ENCODE measurements around the gene GABRE.

Gene GABRE

DNA sequence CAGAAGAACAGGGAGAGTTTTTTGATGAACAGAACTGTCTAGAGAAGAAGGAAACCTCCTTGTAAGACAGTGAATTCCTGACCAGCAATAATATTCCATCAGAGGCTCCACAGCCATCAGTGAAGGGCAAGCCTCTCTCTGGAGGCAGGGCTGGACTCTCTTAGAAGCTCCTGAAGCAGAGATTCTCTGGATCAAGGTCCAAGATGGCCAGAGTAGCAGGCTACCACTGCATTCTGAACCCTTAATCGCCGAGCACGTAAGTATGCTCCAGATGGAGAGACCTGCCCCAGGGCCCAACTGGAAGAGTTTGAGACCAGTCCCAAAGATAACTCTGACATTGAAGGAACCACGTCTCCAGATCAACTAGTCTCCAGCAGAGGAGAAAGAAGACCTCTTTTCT lies 16.4 kb downstream of the GABRE start:
- Histone ChIP-seq H3K36me3 (ENCODE audit: insufficient read depth, low read length) (no peaks in the 10 kb centered on the region), H2AFZ (ENCODE audit: low read length) (no peak overlapping the region), H3K9me2 (replicated peaks; ENCODE audit: low read depth, low read length) (no peaks in the 10 kb centered on the region), H3F3A (ENCODE audit: low read depth) (no peaks in the 10 kb centered on the region), H3K9ac (ENCODE audit: low read depth, low read length, poor library complexity, severe bottlenecking) (no peak overlapping the region), H3K9me3 (ENCODE audit: insufficient read depth, low read depth, low read length) (no peaks in the 10 kb centered on the region), H3K79me2 (ENCODE audit: insufficient read depth, low read length) (no peaks in the 10 kb centered on the region), H3K4me1 (ENCODE audit: insufficient read depth, low read length, poor library complexity, severe bottlenecking) (no peaks in the 10 kb centered on the region), H3K27me3 (ENCODE audit: insufficient read depth, low read length, poor library complexity, severe bottlenecking) (no peaks in the 10 kb centered on the region), H3K4me3 (ENCODE audit: low read length, poor library complexity, severe bottlenecking) (no peak overlapping the region), H4K20me1 (ENCODE audit: insufficient read depth, low read length, poor library complexity, severe bottlenecking) (no peaks in the 10 kb centered on the region), H3K4me2 (ENCODE audit: low read depth, low read length, poor library complexity, severe bottlenecking) (no peak overlapping the region)
- TF ChIP-seq EZH2phosphoT487 (IDR thresholded peaks at IDR 0.05; ENCODE audit: borderline replicate concordance) = no peak
- TF ChIP-seq, protein P1, sequence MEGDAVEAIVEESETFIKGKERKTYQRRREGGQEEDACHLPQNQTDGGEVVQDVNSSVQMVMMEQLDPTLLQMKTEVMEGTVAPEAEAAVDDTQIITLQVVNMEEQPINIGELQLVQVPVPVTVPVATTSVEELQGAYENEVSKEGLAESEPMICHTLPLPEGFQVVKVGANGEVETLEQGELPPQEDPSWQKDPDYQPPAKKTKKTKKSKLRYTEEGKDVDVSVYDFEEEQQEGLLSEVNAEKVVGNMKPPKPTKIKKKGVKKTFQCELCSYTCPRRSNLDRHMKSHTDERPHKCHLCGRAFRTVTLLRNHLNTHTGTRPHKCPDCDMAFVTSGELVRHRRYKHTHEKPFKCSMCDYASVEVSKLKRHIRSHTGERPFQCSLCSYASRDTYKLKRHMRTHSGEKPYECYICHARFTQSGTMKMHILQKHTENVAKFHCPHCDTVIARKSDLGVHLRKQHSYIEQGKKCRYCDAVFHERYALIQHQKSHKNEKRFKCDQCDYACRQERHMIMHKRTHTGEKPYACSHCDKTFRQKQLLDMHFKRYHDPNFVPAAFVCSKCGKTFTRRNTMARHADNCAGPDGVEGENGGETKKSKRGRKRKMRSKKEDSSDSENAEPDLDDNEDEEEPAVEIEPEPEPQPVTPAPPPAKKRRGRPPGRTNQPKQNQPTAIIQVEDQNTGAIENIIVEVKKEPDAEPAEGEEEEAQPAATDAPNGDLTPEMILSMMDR (conservative IDR thresholded peaks at IDR 0.05; ENCODE audit: low read length) = no peak

DNA sequence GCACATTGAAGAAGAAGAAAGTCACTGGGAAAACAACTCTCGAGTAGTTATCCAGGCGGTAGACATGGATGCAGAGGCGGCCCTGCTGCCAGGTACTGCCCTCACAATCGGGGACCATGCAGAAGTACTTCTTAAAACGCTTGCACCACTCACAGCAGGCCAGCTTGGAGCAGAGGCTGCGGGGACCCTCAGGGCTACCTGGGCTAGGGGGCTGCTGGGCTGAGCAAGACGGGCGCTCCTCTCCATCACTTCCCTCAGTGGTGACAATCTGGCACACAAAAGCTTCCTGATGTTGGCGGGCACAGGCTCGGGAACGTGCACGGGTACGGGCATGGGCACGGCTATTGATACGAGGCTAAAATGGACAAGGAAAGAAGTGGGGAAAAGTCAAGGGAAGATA lies 19.7 kb downstream of the GABRE start:
- Histone ChIP-seq H3K27me3 (ENCODE audit: insufficient read depth, low read length, poor library complexity, severe bottlenecking) (no peaks in the 10 kb centered on the region), H4K20me1 (ENCODE audit: insufficient read depth, low read length, poor library complexity, severe bottlenecking) (no peaks in the 10 kb centered on the region), H2AFZ (ENCODE audit: low read length) (no peak overlapping the region), H3K36me3 (ENCODE audit: insufficient read depth, low read length) (no peaks in the 10 kb centered on the region), H3K9me2 (replicated peaks; ENCODE audit: low read depth, low read length) (no peaks in the 10 kb centered on the region), H3K4me3 (ENCODE audit: low read length, poor library complexity, severe bottlenecking) (no peak overlapping the region), H3K9me3 (ENCODE audit: insufficient read depth, low read depth, low read length) (no peaks in the 10 kb centered on the region), H3K79me2 (ENCODE audit: insufficient read depth, low read length) (no peaks in the 10 kb centered on the region), H3K4me2 (ENCODE audit: low read depth, low read length, poor library complexity, severe bottlenecking) (no peak overlapping the region), H3F3A (ENCODE audit: low read depth) (no peaks in the 10 kb centered on the region), H3K4me1 (ENCODE audit: insufficient read depth, low read length, poor library complexity, severe bottlenecking) (no peaks in the 10 kb centered on the region), H3K9ac (ENCODE audit: low read depth, low read length, poor library complexity, severe bottlenecking) (no peak overlapping the region)
- TF ChIP-seq, protein P1 (conservative IDR thresholded peaks at IDR 0.05; ENCODE audit: low read length) = no peak

DNA sequence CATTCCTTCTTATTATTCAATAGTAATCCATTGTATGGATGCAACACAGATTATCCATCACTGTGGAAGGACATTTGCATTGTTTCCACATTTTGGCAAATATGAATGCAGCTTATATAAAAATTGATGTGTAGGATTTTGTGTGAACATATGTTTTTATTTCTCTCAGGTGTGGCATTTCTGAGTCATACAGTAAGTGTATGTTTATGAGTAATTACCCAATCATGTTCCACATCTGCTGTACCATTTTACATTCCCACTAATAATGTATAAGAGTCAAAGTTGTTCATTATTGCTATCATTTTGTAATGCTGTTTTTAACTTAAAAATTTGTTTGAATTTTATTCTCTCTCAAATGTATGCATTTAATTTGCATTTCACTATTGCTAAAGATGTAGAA lies 36.3 kb downstream of the GABRE start:
- no peaks in the 10 kb centered on the region for H3K9me2 ChIP-seq (replicated peaks; ENCODE audit: low read depth, low read length)
- H3K4me1 ChIP-seq (ENCODE audit: insufficient read depth, low read length, poor library complexity, severe bottlenecking) = no peaks in the 10 kb centered on the region
- no peaks in the 10 kb centered on the region for H3K9me3 ChIP-seq (ENCODE audit: insufficient read depth, low read depth, low read length)
- H3F3A ChIP-seq (ENCODE audit: low read depth) = no peaks in the 10 kb centered on the region
- H3K27me3 ChIP-seq (ENCODE audit: insufficient read depth, low read length, poor library complexity, severe bottlenecking) = no peaks in the 10 kb centered on the region
- no peak overlapping the region for H3K4me3 ChIP-seq (ENCODE audit: low read length, poor library complexity, severe bottlenecking)
- TF ChIP-seq EZH2phosphoT487 (IDR thresholded peaks at IDR 0.05; ENCODE audit: borderline replicate concordance) = no peak
- TF ChIP-seq, protein P1 (conservative IDR thresholded peaks at IDR 0.05; ENCODE audit: low read length) = no peak
- H2AFZ ChIP-seq (ENCODE audit: low read length) = no peak overlapping the region
- no peak overlapping the region for H3K4me2 ChIP-seq (ENCODE audit: low read depth, low read length, poor library complexity, severe bottlenecking)
- no peaks in the 10 kb centered on the region for H3K36me3 ChIP-seq (ENCODE audit: insufficient read depth, low read length)
- no peak overlapping the region for H3K9ac ChIP-seq (ENCODE audit: low read depth, low read length, poor library complexity, severe bottlenecking)
- no peaks in the 10 kb centered on the region for H4K20me1 ChIP-seq (ENCODE audit: insufficient read depth, low read length, poor library complexity, severe bottlenecking)
- H3K79me2 ChIP-seq (ENCODE audit: insufficient read depth, low read length) = no peaks in the 10 kb centered on the region
